Peyer's patch (tissue), 4 donors: ENCODE measurements around the gene ZNF607.
"Not testable (repeated sequence)": the region's sequence is repeated elsewhere in the genome, so short reads cannot be mapped to it uniquely, and the experiment has no call there.

Source experiments
- CTCF ChIP-seq, 6 experiments: fragments of 450-650 bp in 4 of 6; fragments of 200-600 bp in 2 of 6; sonication (generic) in 1 of 6; IDR thresholded peaks; one replicate each; pipeline ENCODE4 v1.5.1; 2017 to 2019; ENCODE audit warnings: antibody characterized with exemption in 6 of 6, mild to moderate bottlenecking in 3 of 6, moderate library complexity in 1 of 6
- POLR2A ChIP-seq, 2 donors: fragments of 450-650 bp; IDR thresholded peaks; one replicate each; pipeline ENCODE4 v1.5.1; 2017; ENCODE audit warnings: antibody characterized with exemption in 2 of 2, mild to moderate bottlenecking in 2 of 2, moderate library complexity in 2 of 2

DNA sequence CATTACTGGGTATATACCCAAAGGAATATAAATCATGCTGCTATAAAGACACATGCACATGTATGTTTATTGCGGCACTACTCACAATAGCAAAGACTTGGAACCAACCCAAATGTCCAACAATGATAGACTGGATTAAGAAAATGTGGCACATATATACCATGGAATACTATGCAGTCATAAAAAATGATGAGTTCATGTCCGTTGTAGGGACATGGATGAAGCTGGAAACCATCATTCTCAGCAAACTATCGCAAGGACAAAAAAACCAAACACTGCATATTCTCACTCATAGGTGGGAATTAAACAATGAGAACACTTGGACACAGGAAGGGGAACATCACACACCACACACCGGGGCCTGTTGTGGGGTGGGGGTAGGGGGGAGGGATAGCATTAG is 38.1 kb upstream of the ZNF607 start:
- TF ChIP-seq POLR2A, CTCF (IDR thresholded peaks at IDR 0.05): not testable (repeated sequence)
